ENCODE measurements around the gene RPLP1. TPM values are rescaled to one million over a fixed set of nuclear protein-coding genes. Genes with fewer than 3 reads are reported as not detected.

RPLP1 gene
- total RNA-seq, result 50.8 and 54.6 TPM in 2 replicates

DNA sequence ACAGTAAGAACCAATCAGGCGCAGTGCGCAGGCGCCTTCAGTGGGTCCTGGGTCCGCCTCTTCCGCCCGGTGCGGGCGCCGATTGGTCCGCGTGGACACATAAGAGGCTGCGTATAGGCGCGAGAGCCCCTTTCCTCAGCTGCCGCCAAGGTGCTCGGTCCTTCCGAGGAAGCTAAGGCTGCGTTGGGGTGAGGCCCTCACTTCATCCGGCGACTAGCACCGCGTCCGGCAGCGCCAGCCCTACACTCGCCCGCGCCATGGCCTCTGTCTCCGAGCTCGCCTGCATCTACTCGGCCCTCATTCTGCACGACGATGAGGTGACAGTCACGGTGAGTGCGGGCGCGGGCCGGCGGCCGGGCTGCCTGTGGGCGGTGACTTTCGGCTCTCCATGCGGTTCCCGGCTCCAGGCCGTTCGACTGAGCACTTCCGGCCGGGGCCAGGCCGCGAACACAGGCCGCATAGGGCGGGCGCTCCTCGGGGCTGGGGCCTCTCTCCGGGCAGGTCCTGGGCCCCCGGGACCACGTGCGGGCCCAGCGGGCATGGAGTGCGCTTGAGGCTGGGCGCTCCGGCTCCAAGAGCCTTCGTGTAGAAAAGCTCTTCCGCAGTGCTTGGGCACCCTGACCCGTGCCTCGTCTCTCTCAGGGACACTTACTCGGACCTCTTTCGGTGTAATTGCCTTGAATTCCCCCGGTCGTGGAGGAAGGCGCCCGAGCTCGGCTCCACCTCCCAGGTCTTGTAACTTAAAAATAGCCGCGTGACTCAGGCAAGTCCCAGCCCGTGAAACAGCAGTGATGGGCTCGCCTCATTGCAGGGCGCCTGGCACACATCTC lies at the start of gene RPLP1:
Gene RPLP1 (plus strand): TSS at position 127 of the 830 bp plus-strand sequence. CDS start 131 bp downstream, at position 258.

DNA sequence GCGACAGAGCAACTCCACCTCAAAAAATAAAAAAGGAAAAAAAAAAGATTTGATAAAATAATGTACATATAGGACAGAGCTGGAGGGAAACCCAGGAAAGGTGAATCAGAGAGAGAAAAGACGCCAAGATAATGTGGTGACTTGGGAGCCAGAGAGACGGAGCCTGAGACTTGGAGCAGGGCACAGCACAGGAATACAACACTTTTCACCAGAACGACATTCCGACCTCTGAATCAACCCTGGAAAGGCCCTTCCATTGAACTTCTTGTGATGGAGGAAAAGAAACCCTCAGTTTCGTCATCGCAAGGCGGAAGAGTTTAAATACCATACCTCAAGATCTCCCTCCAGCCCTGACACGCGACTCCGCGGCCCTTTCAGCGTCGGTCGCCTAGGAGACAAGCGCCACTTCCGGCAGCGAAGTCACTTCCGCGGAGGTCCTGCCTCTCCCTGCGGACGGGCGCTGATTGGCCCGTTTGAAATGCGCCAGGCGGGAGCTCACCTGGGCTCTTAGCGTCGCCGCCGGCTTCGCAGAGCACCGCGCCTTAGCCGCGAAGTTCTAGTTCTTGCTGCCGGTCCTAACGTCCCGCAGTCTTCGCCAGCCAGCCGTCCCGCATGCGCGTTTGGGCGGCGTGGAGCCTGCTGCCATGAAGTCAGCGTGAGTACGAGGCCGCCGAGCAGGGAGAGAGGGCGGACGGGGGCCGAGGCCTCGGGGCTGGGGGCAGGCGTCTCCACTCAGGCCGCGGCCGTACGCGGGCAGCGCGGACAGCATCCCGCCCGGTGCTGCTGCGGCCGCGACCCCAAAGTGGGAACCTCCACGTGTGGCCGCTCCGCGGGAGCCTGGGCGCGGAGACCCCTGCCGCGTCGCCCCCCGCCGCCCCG lies 38.6 kb upstream of the RPLP1 start, which contains the start of gene KIF23:
Gene KIF23 (plus strand): TSS at position 528 of the 879 bp plus-strand sequence. CDS start 117 bp downstream, at position 645.

Other genes with a start within 250 kb of the RPLP1 start
- 2.1 and 36.5 TPM in 2 replicates for gene PAQR5, start 153.9 kb upstream of the RPLP1 start, total RNA-seq
- gene KIF23, start 38.5 kb upstream of the RPLP1 start, total RNA-seq, result 23.3 and 38.2 TPM in 2 replicates